SK-N-SH (cell line): ENCODE results near the gene GRM7. TPM values are rescaled to one million over a fixed set of nuclear protein-coding genes. Genes with fewer than 3 reads are reported as not detected.

Experiments
- CTCF ChIA-PET: fragments of 300-600, 350-600 bp; formaldehyde crosslinking; extraction: SDS; loops from one replicate; lab custom pipeline; 2021; lab: Yijun Ruan, JAX
- POLR2A ChIA-PET: fragments of 350-600 bp; sonication (Branson Sonifier 250); formaldehyde crosslinking; extraction: SDS; loops from one replicate; lab custom pipeline; 2020; ENCODE audit warnings: antibody characterized with exemption, inconsistent platforms; lab: Yijun Ruan, JAX
- DNase-seq: peaks from one replicate; pipeline ENCODE4 v3.0.0; 2012
- H2AFZ ChIP-seq: fragments of 200-600 bp; sonication (generic); 2 replicates; pipeline ENCODE4 v1.8.1; 2016; ENCODE audit warnings: antibody characterized with exemption, mild to moderate bottlenecking, low read depth
- H3F3A ChIP-seq: fragments of 200-600 bp; sonication (generic); replicated peaks from 2 replicates; pipeline ENCODE3; 2016; ENCODE audit warnings: antibody characterized with exemption, mild to moderate bottlenecking; ENCODE audit not compliant: insufficient read depth
- H3K27ac ChIP-seq, 2 experiments: fragments of 200-500 bp in 1 of 2; fragments of 200-600 bp in 1 of 2; sonication (Bioruptor generic) in 1 of 2; sonication (generic), shearing (Covaris generic) in 1 of 2; 2 replicates each; pipeline versions ENCODE4 v1.5.1 to v1.6.1; 2014 to 2016; ENCODE audit warnings: low read depth in 2 of 2, inconsistent platforms in 1 of 2, low read length in 1 of 2, mild to moderate bottlenecking in 1 of 2, mixed read lengths in 1 of 2
- H3K27me3 ChIP-seq: fragments of 200-600 bp; sonication (generic), shearing (Covaris generic); 2 replicates; pipeline ENCODE4 v1.6.1; 2016; ENCODE audit warnings: mixed run types; ENCODE audit not compliant: insufficient read depth
- H3K36me3 ChIP-seq, 2 experiments: fragments of 200-500 bp in 1 of 2; fragments of 200-600 bp in 1 of 2; sonication (Bioruptor generic) in 1 of 2; sonication (generic) in 1 of 2; replicated peaks in 1 of 2; 2 replicates each; pipeline versions ENCODE3 to v1.5.1; 2014 to 2016; ENCODE audit warnings: low read length in 1 of 2, mild to moderate bottlenecking in 1 of 2; ENCODE audit not compliant: insufficient read depth in 2 of 2, control insufficient read depth in 1 of 2
- H3K4me1 ChIP-seq, 2 experiments: fragments of 200-500 bp in 1 of 2; fragments of 200-600 bp in 1 of 2; sonication (Bioruptor generic) in 1 of 2; sonication (generic), shearing (Covaris generic) in 1 of 2; 2 replicates each; pipeline versions ENCODE4 v1.5.1 to v1.6.1; 2014 to 2016; ENCODE audit warnings: low read depth in 1 of 2, low read length in 1 of 2, mixed run types in 1 of 2; ENCODE audit not compliant: insufficient read depth in 2 of 2, control insufficient read depth in 1 of 2
- H3K4me2 ChIP-seq: fragments of 200-600 bp; sonication (generic), shearing (Covaris generic); 2 replicates; pipeline ENCODE4 v1.6.1; 2017; ENCODE audit warnings: mixed run types
- H3K4me3 ChIP-seq, 2 experiments: fragments of 200-500 bp in 1 of 2; fragments of 200-600 bp in 1 of 2; sonication (Bioruptor generic) in 1 of 2; sonication (generic), shearing (Covaris generic) in 1 of 2; 2 replicates each; pipeline versions ENCODE4 v1.5.1 to v1.8.1; 2014 to 2016; ENCODE audit warnings: low read depth in 2 of 2, inconsistent platforms in 1 of 2, low read length in 1 of 2, mild to moderate bottlenecking in 1 of 2, mixed read lengths in 1 of 2, moderate library complexity in 1 of 2
- H3K79me2 ChIP-seq: fragments of 200-600 bp; sonication (generic); 2 replicates; pipeline ENCODE4 v1.8.1; 2017; ENCODE audit warnings: mild to moderate bottlenecking; ENCODE audit not compliant: insufficient read depth
- H3K9ac ChIP-seq: fragments of 200-600 bp; sonication (generic); 2 replicates; pipeline ENCODE4 v1.6.1; 2017; ENCODE audit warnings: mixed run types
- H3K9me2 ChIP-seq: fragments of 200-600 bp; sonication (generic); 2 replicates; pipeline ENCODE4 v1.6.1; 2017; ENCODE audit warnings: mixed run types
- H3K9me3 ChIP-seq: fragments of 200-600 bp; sonication (generic); 2 replicates; pipeline ENCODE4 v1.6.1; 2017; ENCODE audit warnings: mixed run types, mild to moderate bottlenecking, moderate library complexity
- H4K20me1 ChIP-seq: fragments of 200-600 bp; sonication (generic); 2 replicates; pipeline ENCODE4 v1.6.1; 2017; ENCODE audit warnings: mild to moderate bottlenecking, mixed run types; ENCODE audit not compliant: insufficient read depth
- CHD2 ChIP-seq: fragments of 150-350 bp; IDR thresholded peaks from 2 replicates; pipeline ENCODE4 v1.6.1; 2018; ENCODE audit warnings: low read length; ENCODE audit not compliant: partially characterized antibody
- FOXJ3 ChIP-seq: sonication (generic); formaldehyde crosslinking; IDR thresholded peaks from 2 replicates; pipeline ENCODE4 v1.5.1; 2020; ENCODE audit warnings: mild to moderate bottlenecking, missing genetic modification reagents
- FOXM1 ChIP-seq: IDR thresholded peaks from 2 replicates; pipeline ENCODE4 v1.4.0; 2012; ENCODE audit warnings: low read depth, mild to moderate bottlenecking
- GATA2 ChIP-seq: sonication (generic); formaldehyde crosslinking; IDR thresholded peaks from 2 replicates; pipeline ENCODE4 v1.5.0; 2020; ENCODE audit warnings: mild to moderate bottlenecking, missing genetic modification reagents
- MAX ChIP-seq: IDR thresholded peaks from 2 replicates; pipeline ENCODE4 v1.4.0; 2012; ENCODE audit warnings: low read depth
- MEF2A ChIP-seq: IDR thresholded peaks from 2 replicates; pipeline ENCODE4 v1.4.0; 2012; ENCODE audit warnings: low read depth, borderline replicate concordance
- MXI1 ChIP-seq: IDR thresholded peaks from 2 replicates; pipeline ENCODE4 v1.6.1; 2012; ENCODE audit warnings: mild to moderate bottlenecking, low read depth, low read length, improper control_type of control experiment
- NFIC ChIP-seq: IDR thresholded peaks from 2 replicates; pipeline ENCODE4 v1.4.0; 2012; ENCODE audit warnings: borderline replicate concordance
- POLR2AphosphoS5 ChIP-seq: IDR thresholded peaks from 2 replicates; pipeline ENCODE4 v1.6.1; 2012; ENCODE audit warnings: low read depth, low read length
- RAD21 ChIP-seq: IDR thresholded peaks from 2 replicates; pipeline ENCODE4 v1.6.1; 2012; ENCODE audit warnings: mild to moderate bottlenecking, low read length
- REST ChIP-seq: IDR thresholded peaks from 2 replicates; pipeline ENCODE4 v1.6.1; 2012; ENCODE audit warnings: mild to moderate bottlenecking, low read depth, low read length, moderate library complexity
- RFX5 ChIP-seq: IDR thresholded peaks from 2 replicates; pipeline ENCODE4 v1.6.1; 2012; ENCODE audit warnings: mild to moderate bottlenecking, improper control_type of control experiment, low read length
- SMC3 ChIP-seq: IDR thresholded peaks from 2 replicates; pipeline ENCODE4 v1.6.1; 2012; ENCODE audit warnings: low read depth, low read length, improper control_type of control experiment
- TCF12 ChIP-seq: IDR thresholded peaks from 2 replicates; pipeline ENCODE4 v1.4.0; 2012
- ZBTB33 ChIP-seq: IDR thresholded peaks from 2 replicates; pipeline ENCODE4 v1.4.0; 2012; ENCODE audit warnings: low read depth, borderline replicate concordance
- WGBS: methylation state at CpG from one replicate; pipeline ENCODE4 v1.1.6; 2017; ENCODE audit warnings: low lambda C conversion rate; 5-methylcytosine and 5-hydroxymethylcytosine counted together
- polyA plus RNA-seq, 3 experiments: library from polyadenylated mRNA; depleted of rRNA; stranded (reverse); fragments of >200 nt; gene quantifications; 2 replicates each; pipeline ENCODE4 v1.2.3, GENCODE V29; 2012
- TF ChIP-seq, protein P1 (sequence below): IDR thresholded peaks from 2 replicates; pipeline ENCODE4; 2012

Gene GRM7
- polyA plus RNA-seq, 1 of the 3 experiments (the other 2 are of a cell fraction), result 0.03 TPM

- no peak for DNase-seq
- no peaks in the 10 kb centered on the region for H3K9me2 ChIP-seq
- H4K20me1 ChIP-seq, result no peaks in the 10 kb centered on the region
- H3K4me2 ChIP-seq, result no peak overlapping the region
- POLR2A ChIA-PET, result no interaction called here
- no peak overlapping the region for H3K27ac ChIP-seq
- H3K36me3 ChIP-seq, result no peaks in the 10 kb centered on the region
- CTCF ChIA-PET, result interaction anchor here (2.0 kb wide), 1 partner anchor 10 kb away, joined by 5 read pairs; no protein-coding TSS in a partner anchor
- H3K4me1 ChIP-seq, result no peaks in the 10 kb centered on the region
- no peak overlapping the region for H3K9ac ChIP-seq
- H3K9me3 ChIP-seq, result peaks cover 3% of the 10 kb centered on the region; the same call in 1 of the 2 replicates
- H2AFZ ChIP-seq, result no peak overlapping the region
- 20% methylated on average over 3 of the region's 3 CpGs for WGBS
- TF ChIP-seq MEF2A, result no peak
- no peak for TF ChIP-seq FOXJ3 (CRISPR knock-in tag)
- TF ChIP-seq NFIC, result no peak
- no peak for TF ChIP-seq CHD2
- TF ChIP-seq, protein P1, sequence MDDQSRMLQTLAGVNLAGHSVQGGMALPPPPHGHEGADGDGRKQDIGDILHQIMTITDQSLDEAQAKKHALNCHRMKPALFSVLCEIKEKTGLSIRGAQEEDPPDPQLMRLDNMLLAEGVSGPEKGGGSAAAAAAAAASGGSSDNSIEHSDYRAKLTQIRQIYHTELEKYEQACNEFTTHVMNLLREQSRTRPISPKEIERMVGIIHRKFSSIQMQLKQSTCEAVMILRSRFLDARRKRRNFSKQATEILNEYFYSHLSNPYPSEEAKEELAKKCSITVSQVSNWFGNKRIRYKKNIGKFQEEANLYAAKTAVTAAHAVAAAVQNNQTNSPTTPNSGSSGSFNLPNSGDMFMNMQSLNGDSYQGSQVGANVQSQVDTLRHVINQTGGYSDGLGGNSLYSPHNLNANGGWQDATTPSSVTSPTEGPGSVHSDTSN, result no peak
- no peak for TF ChIP-seq MXI1
- no peak for TF ChIP-seq RAD21
- no peak for TF ChIP-seq POLR2AphosphoS5
- TF ChIP-seq TCF12, result no peak
- no peak for TF ChIP-seq REST
- no peak for TF ChIP-seq ZBTB33
- TF ChIP-seq GATA2 (CRISPR knock-in tag), result no peak
- TF ChIP-seq MAX, result no peak
- TF ChIP-seq RFX5, result no peak
- no peak for TF ChIP-seq FOXM1
- no peak for TF ChIP-seq SMC3
- H3K4me3 ChIP-seq, result no peak overlapping the region
- H3F3A ChIP-seq, result no peaks in the 10 kb centered on the region
- H3K27me3 ChIP-seq, result no peaks in the 10 kb centered on the region
- no peaks in the 10 kb centered on the region for H3K79me2 ChIP-seq
Measured at GRCh38 chr3:6912240-6912639, 51.3 kb downstream of the GRM7 start.
